Glomerular visceral epithelial cell (primary cell): ENCODE measurements around the gene UGP2.
"Not testable (repeated sequence)": the region's sequence is repeated elsewhere in the genome, so short reads cannot be mapped to it uniquely, and the experiment has no call there.

Experiments used
- DNase-seq: peaks from one replicate; pipeline ENCODE4 v3.0.0-alpha.2; 2016; ENCODE audit errors: extremely low spot score

UGP2 gene

GRCh38 chr2:63840081-63840784 lies 1.5 kb upstream of the UGP2 start:
- DNase-seq: peak; percentile 4

- peak; percentile 97 for DNase-seq
Observed at GRCh38 chr2:63840785-63841253, 877 bp upstream of the UGP2 start.

- peak; percentile 41 for DNase-seq
Observed at GRCh38 chr2:63842149-63843061, 709 bp downstream of the UGP2 start.

DNA sequence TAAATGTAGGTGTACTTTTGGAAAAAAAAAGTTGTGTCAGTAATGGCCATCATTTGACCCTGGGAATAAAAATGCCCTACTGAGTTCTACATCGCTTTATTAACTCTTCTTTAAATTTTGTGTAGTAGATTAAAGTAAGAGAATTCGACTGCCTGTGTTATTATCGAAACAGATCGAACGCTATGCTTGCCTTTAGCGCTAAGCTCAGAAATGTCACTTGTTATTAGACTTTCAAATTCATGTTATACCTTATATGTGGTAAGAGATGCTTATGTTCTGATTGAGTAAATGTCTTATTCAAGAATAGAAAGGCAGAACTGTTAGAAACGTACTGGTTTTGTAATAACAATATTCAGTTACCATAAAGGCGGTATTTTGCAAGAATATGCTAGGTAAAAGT lies 1.4 kb downstream of the UGP2 start:
- no peak for DNase-seq

DNA sequence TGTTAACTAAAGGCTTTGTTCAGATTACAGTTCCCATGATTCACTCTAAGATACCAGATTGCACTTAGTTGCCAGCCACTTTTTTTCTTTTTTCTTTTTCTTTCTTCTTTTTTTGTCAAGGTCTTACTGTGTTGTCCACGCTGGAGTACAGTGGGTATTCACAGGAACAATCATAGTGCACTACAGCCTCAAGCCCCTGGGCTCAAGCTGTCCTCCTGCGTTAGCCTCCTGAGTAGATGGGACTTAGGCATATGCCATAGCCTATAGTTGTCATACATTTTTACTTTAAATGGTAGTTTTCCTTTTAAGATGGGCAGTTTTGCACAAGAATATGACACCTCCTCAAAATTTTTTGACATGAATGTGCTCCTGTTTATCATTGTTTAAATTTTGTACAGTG lies 2.1 kb downstream of the UGP2 start:
- no peak for DNase-seq

GRCh38 chr2:63844616-63845015 lies 2.9 kb downstream of the UGP2 start:
- DNase-seq: no peak

DNA sequence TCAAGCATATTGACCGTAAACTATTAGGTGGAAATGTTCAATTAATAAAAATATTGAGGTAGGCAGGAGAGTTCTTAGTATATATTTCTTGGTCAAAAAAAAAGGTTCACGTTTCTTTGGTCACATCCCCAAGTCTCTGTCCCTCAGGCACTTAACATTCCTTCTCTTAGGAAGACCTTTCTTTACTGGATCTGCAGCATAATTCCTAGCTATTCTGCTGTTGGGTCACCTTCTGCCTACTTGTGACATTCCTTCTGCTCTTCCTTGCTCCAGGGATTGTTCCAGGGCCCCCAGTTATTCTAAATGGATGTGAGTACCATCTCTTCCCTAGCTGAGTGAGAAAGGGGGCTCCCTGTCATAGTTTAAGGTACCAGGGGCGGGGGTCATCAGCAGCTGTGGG lies 4.2 kb downstream of the UGP2 start:
- DNase-seq: no peak

DNA sequence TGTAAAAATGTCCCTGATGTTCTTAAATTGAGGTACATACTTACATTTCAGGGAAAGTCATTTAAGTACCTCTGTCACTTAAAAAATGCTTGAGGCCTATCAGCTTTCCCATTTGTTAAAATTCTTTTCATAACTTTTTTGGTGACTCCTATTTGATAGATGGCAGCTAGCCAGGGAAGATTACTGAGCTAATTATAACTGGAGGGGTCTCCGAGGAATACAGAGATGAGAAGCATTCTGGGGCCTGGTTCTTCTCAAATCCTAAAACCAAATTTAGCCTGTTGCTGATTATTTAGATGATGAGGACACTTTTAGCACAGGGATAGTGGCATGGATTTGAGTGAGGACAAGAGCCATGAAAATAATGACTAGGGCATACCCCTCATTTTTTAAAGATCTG lies 4.8 kb downstream of the UGP2 start:
- DNase-seq: no peak

GRCh38 chr2:63847571-63847970 lies 5.9 kb downstream of the UGP2 start:
- DNase-seq: not testable (repeated sequence)

DNA sequence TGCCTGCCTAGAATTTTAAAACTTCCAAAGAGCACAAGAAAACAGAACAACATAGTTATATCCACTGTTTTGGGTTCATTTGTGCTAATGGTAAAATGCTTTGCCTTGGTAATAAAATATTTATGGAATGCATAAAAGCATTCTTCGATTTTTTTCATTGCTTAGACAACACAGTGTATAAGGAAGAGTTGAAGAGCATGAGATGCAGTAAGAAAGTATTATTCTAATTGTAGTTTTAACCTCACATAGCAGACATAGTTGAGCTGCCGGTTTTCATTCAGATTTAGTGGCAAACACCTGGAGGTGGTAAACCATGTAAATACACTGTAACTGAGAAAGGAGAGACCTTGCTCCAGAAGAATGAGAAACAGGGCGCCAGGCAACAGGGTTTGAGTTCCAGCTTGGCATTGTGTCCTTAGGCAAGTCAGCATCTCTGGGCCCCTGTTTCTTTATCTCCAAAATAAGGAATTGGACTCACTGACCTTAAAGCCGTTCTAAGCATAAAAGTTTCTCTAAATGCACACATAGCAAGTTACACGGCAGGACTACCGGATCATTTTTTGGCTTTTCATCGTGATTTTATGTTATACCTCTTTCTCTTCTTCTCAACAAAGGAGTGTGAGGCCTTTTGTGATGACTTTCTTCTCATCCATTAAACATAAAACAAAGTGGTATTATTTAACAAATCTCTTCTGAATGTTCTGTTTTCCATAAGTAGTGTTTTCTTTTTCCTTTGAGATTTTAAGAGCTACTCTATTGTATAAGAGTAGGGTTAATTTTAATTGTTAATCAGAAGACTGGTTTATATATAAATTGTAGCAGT lies 7.9 kb downstream of the UGP2 start:
- DNase-seq: peak; percentile 6

DNA sequence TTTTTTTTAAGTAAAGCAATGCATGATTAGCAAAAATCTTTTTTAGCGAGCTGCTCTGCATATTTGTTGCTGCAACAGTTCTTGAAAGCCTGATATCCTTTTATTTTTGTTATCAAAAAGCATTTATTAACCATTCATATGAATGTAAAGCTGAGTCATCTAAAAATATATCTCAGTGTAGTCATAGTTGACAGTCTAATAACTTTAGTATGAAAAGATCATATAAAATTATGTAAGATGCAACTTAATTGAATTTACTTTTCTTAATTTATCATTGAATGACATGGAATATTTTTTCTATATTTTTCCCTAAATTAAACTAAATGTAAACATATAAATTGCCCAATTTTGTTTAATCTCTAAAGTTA lies 8.5 kb downstream of the UGP2 start:
- DNase-seq: no peak

DNA sequence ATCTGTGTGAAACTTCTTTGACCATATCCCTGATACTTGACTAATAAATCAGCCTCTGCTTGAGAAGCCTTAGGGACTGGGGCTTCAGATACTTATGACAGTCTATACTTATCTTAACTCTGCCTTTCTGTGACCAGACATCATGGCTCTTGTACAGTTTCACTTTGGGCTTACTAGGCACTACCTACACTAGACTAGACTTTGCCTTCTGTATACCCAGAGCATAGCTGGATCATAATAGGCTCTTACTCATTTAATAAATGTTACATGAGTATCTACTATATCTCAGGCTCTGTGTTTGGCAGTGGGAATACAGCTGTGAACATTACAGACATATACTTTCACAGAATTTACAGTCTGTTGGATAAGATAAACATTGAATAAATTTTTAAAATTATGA lies 9.0 kb downstream of the UGP2 start:
- DNase-seq: no peak

GRCh38 chr2:63851691-63852311 lies 10.1 kb downstream of the UGP2 start:
- DNase-seq: no peak

DNA sequence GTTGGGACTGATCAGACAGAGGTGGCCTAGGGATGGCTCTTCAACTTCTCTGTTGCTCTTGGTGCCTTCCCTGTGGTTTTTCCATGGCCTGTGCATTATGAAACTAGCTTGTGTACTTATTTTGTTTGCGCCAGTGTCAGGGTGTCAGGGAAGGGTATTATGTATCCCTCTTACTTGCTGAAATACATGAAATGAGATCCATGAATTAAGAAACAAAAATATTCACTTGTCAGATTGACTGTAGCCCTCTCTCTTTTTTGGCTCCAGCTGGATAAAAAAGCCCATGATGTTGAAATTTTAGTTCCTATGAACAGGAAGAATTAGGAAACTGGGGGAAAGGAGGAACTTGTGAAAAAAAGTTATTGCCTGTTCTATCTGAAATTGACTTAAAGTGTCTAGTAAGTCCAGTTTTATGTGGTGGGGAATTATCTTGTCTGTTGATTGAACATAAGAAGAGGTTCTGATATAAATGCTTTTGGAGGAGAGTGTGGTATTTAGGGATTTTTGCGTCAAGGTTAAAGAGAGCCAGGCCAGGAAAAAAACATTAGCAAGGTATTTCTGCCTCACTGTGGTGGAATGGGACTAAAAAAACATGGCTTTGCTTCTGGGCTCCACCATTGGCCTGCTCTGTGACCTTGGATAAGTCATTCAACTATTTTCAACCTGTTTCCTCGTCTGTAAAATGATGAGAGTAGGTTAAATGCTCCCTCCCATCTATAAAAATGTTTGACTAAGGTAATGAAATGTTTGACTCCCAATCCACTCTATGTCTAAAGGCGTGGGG lies 12.0 kb downstream of the UGP2 start:
- no peak for DNase-seq

DNA sequence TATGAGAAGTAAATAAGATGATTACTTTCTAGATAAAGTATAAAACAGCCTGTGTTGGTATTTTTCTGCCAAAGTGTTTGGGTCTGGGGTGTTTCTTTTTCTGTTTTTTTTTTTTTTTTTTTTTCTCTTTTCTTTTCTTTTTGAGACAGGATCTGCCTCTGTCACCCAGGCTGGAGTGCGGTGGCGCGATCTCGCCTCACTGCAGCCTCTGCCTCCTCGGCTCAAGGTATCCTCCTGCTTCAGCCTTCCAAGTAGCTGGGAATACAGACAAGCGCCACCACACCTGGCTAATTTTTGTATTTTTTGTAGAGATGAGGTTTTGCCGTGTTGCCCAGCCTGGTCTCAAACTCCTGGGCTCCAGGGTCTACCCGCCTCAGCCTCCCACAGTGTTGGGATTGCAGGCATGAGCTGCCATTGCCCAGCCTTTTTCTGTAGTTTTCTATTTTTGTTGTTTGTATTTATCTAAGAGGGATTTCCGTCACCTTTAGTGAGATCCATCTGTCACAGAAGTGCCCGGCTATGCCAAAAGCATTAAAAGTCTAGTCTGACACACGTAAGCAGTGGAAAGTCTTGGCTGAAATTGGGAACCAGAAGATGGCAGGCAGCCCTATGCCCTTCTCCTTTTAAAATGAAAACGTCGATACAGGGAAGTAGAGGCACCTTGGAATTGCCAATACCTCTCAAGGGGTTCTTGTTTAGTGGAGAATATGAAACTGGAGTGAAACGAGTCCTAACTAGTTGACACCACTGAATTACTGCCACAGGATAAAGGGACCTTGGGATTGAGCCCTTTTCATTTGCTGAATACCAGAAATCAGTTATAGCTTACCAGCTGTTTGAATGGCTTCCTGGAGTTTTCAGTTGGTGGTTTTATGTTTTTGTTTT lies 14.0 kb downstream of the UGP2 start:
- no peak for DNase-seq

- no peak for DNase-seq
Observed at GRCh38 chr2:63856303-63856603, 14.6 kb downstream of the UGP2 start.

DNA sequence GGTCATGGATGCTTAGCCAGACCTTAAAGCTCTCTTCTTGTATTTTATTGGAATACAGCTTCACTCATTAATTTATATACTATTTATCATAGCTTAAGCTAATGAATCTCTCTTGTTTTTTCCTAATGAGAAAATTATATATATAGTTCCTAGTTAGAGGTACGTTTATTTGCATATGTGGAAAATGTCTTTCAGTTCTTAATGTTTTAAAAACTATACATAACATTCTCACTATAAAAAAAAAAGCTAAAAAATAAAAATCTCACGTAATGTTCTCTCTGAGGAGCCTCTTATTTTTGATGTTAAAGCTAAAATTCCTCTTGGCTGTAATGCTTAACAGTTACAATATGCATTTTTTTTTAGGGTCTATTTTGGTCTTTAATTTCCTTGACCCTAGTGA lies 16.6 kb downstream of the UGP2 start:
- no peak for DNase-seq

GRCh38 chr2:63861220-63861822 lies 19.6 kb downstream of the UGP2 start:
- peak; percentile 39 for DNase-seq

DNA sequence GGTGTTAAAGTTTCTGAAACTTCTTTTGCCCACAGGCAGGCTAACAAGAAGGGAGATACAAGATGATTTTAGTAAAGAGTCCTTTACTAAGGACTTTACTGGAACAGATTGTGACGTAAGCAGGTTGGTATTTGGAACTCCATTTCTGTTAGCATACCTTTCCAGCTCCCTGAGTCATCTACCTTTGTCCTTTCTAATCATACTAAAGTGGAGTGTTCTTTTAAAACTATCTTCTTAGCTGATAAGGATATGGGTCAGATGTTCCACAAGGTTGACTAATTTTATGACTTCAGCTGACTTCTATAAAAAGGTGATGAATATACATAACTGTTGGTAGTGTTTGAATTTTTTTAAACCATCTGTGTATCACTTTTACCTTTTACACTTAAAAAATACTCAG lies 21.1 kb downstream of the UGP2 start:
- DNase-seq: peak; percentile 13

GRCh38 chr2:63863707-63864106 lies 22.0 kb downstream of the UGP2 start:
- DNase-seq: no peak
